Measurements from ENCODE around the gene SDK2. TPM values are rescaled to one million over a fixed set of nuclear protein-coding genes. Genes with fewer than 3 reads are reported as not detected.
A peak's percentile ranks its signal among the peaks of the same experiment; 100 is the strongest.
"Not testable (repeated sequence)": the region's sequence is repeated elsewhere in the genome, so short reads cannot be mapped to it uniquely, and the experiment has no call there.

Gene SDK2
- total RNA-seq, 1 donor from 2014 or later = 11.0 TPM

DNA sequence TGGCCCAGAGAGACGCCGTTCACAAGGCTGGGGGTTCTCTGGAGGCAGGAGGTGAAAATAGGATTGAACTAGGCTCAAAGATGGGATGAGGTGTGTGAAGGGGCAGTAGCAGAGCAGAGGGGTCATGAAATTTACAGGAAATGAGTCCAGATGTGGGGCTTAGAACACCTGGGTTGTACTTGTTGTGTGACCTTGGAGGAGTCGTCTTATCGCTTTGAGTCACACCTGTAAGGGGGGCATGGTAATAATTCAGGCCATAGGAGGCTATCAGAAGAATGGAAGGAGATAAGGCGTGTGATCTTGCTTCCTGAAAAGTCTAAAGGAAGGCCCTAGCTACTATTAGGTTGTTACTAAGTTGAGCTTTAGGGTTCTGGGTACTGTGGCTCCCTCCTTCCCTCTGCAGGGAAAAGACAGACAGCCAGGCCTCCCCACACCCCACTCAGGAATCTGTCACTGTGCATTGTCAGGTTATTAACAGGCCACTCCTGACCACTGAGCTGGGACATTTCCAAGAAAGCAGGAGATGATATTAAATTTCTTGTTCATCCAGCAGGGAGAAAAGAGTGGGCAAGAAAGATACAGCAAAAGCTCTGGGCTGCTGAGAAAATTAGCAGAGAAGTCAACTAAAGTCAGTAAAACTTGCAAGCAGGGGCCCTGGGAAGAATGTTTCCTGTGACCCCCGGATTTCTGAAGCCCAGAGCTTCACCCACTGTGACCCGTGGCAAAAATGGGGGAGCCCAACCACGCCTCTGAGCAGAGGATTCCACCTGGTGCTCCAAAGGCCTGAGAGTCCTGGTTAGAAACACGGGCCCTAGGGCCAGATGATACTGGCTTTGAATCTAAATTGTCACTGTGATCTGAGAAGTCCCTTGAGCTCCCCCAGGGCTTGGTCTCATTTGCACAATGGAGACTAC is 326.5 kb downstream of the SDK2 start:
- H3K27me3 ChIP-seq (ENCODE audit: control insufficient read depth in 3 of 3, insufficient read depth in 3 of 3, low read length in 3 of 3) = peaks cover 0 to 3% (median 0%) of the 10 kb centered on the region in 3 donors
- peaks cover 4 to 13% (median 11%) of the 10 kb centered on the region in 3 donors for H3K4me1 ChIP-seq (ENCODE audit: control insufficient read depth in 3 of 3, insufficient read depth in 3 of 3, low read length in 3 of 3)
- H3K4me3 ChIP-seq (ENCODE audit: low read length in 3 of 3) = no peak overlapping the region
- H3K9me3 ChIP-seq (ENCODE audit: control insufficient read depth in 3 of 3, low read length in 3 of 3) = peaks cover 0 to 2% (median 0%) of the 10 kb centered on the region in 3 donors
- H3K36me3 ChIP-seq (ENCODE audit: control insufficient read depth in 3 of 3, insufficient read depth in 3 of 3, low read length in 3 of 3) = no peaks in the 10 kb centered on the region
- H3K27ac ChIP-seq (ENCODE audit: low read depth, low read length) = no peak overlapping the region
- H3K9ac ChIP-seq (ENCODE audit: low read depth in 1 of 3, low read length in 3 of 3) = no peak overlapping the region

- Histone ChIP-seq H3K4me3 (ENCODE audit: low read length in 3 of 3) (no peak overlapping the region), H3K4me1 (ENCODE audit: control insufficient read depth in 3 of 3, insufficient read depth in 3 of 3, low read length in 3 of 3) (peaks cover 8 to 21% (median 15%) of the 10 kb centered on the region in 3 donors), H3K27me3 (ENCODE audit: control insufficient read depth in 3 of 3, insufficient read depth in 3 of 3, low read length in 3 of 3) (no peaks in the 10 kb centered on the region), H3K36me3 (ENCODE audit: control insufficient read depth in 3 of 3, insufficient read depth in 3 of 3, low read length in 3 of 3) (no peaks in the 10 kb centered on the region), H3K27ac (ENCODE audit: low read depth, low read length) (no peak overlapping the region), H3K9ac (ENCODE audit: low read depth in 1 of 3, low read length in 3 of 3) (peak overlapping the region in 1 of 3 donors; percentile 40), H3K9me3 (ENCODE audit: control insufficient read depth in 3 of 3, low read length in 3 of 3) (no peaks in the 10 kb centered on the region)
Measured at GRCh38 chr17:73316919-73317505, 327.2 kb downstream of the SDK2 start.

GRCh38 chr17:73315471-73315870 is 328.8 kb downstream of the SDK2 start:
- H3K36me3 ChIP-seq (ENCODE audit: control insufficient read depth in 3 of 3, insufficient read depth in 3 of 3, low read length in 3 of 3) = no peaks in the 10 kb centered on the region
- peaks cover 11 to 24% (median 18%) of the 10 kb centered on the region in 3 donors for H3K4me1 ChIP-seq (ENCODE audit: control insufficient read depth in 3 of 3, insufficient read depth in 3 of 3, low read length in 3 of 3)
- no peaks in the 10 kb centered on the region for H3K27me3 ChIP-seq (ENCODE audit: control insufficient read depth in 3 of 3, insufficient read depth in 3 of 3, low read length in 3 of 3)
- H3K4me3 ChIP-seq (ENCODE audit: low read length in 3 of 3) = no peak overlapping the region
- H3K27ac ChIP-seq (ENCODE audit: low read depth, low read length) = no peak overlapping the region
- no peaks in the 10 kb centered on the region for H3K9me3 ChIP-seq (ENCODE audit: control insufficient read depth in 3 of 3, low read length in 3 of 3)
- H3K9ac ChIP-seq (ENCODE audit: low read depth in 1 of 3, low read length in 3 of 3) = no peak overlapping the region

DNA sequence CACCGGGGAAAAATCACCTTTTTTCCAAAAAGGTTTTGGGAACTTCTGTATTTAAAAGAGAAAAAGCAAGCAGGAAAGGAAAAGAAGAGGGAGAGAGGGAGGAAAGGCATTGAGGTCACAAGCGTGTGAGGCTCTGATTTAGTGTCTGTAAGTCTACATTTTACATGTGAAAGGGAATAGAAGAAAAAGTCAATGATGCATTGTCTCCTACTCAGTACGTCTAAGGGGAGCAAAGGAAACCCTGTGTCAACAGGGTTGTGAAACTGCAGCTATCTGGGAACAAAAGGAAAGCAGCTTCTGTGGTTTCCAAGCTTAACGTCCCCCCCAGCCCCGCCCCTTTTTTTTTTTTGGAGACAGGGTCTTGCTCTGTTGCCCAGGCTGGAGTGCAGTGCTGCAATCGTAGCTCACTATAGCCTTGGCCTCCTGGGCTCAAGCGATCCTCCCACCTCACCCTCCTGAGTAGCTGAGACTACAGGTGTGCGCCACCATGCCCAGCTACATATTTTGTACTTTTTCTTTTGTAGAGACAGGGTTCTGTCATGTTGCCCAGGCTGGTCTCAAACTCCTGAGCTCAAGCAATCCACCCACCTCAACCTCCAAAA is 330.6 kb downstream of the SDK2 start:
- peaks cover 18 to 38% (median 32%) of the 10 kb centered on the region in 3 donors for H3K4me1 ChIP-seq (ENCODE audit: control insufficient read depth in 3 of 3, insufficient read depth in 3 of 3, low read length in 3 of 3)
- no peaks in the 10 kb centered on the region for H3K27me3 ChIP-seq (ENCODE audit: control insufficient read depth in 3 of 3, insufficient read depth in 3 of 3, low read length in 3 of 3)
- no peak overlapping the region for H3K27ac ChIP-seq (ENCODE audit: low read depth, low read length)
- H3K4me3 ChIP-seq (ENCODE audit: low read length in 3 of 3) = no peak overlapping the region
- H3K9me3 ChIP-seq (ENCODE audit: control insufficient read depth in 3 of 3, low read length in 3 of 3) = no peaks in the 10 kb centered on the region
- H3K36me3 ChIP-seq (ENCODE audit: control insufficient read depth in 3 of 3, insufficient read depth in 3 of 3, low read length in 3 of 3) = no peaks in the 10 kb centered on the region
- no peak overlapping the region for H3K9ac ChIP-seq (ENCODE audit: low read depth in 1 of 3, low read length in 3 of 3)

DNA sequence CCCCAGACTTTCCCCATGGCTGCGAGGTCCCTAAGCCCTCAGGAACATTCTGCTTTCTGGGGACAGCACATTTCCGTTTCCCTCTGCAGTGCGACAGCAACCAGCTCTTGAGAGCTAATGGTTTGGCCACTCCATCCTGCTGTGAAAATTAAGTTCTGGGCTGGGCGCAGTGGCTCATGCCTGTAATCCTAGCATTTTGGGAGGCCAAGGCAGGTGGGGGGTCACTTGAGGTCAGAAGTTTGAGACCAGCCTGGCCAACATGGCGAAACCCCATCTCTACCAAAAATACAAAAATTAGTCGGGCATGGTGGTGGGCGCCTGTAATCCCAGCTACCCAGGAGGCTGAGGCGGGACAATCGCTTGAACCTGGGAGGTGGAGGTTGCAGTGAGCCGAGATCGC is 331.4 kb downstream of the SDK2 start:
- peak overlapping the region in 1 of 3 donors; percentile 94 for H3K4me3 ChIP-seq (ENCODE audit: low read length in 3 of 3)
- H3K36me3 ChIP-seq (ENCODE audit: control insufficient read depth in 3 of 3, insufficient read depth in 3 of 3, low read length in 3 of 3); H3K9me3 ChIP-seq (ENCODE audit: control insufficient read depth in 3 of 3, low read length in 3 of 3); H3K27ac ChIP-seq (ENCODE audit: low read depth, low read length); H3K27me3 ChIP-seq (ENCODE audit: control insufficient read depth in 3 of 3, insufficient read depth in 3 of 3, low read length in 3 of 3): not testable (repeated sequence)
- peak overlapping the region in 1 of 3 donors; percentile 99 for H3K9ac ChIP-seq (ENCODE audit: low read depth in 1 of 3, low read length in 3 of 3)
- peaks cover 26 to 43% (median 39%) of the 10 kb centered on the region in 3 donors for H3K4me1 ChIP-seq (ENCODE audit: control insufficient read depth in 3 of 3, insufficient read depth in 3 of 3, low read length in 3 of 3)

DNA sequence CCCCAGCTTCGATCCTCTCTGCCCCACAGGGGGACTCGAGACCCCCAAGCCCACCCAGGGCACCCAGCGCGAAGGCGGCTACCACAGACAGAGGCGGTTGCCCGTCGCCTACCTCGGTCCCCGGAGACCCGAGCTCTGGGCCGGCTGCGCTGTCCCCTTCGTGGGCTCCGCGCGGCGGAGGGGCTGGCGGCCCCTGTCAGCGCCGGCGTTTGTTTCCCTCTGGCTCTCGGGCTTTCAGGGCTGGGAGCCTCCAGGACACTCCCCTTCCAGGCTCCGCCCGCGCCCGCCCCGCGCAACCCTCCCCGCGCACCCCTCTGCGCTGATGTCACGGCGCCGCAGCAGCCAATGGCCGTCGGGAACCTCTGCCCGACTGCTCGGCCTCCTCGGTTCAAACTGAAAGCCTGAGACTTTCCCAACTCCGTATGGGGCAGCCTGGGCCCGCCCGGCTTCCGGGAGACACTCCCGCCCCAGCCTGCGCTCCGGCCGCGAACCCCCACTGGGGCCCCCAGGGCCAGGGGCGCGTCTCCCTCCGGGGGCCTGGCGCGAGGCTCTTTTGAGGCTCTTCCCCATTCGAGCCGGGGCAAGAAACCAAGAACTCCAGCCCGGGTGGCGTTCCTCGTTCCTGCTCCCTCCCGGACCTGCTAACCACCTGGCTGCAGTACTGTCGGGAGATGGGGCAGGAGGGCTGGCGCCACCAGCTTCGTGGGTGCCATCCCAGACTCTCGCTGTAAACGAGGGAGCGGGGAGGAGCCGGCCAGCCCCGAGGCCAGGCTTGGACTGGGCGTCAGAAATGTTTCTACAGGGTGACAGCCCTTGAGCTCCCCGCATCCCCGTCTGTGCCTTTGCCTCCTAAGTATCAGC is 332.2 kb downstream of the SDK2 start, which contains the start of gene CDC42EP4:
Gene CDC42EP4, minus strand, starts transcription at position 221 of the 861 bp plus-strand sequence. CDS start 25,501 bp downstream, outside the sequence.
- H3K27me3 ChIP-seq (ENCODE audit: control insufficient read depth in 3 of 3, insufficient read depth in 3 of 3, low read length in 3 of 3) = peaks cover 0 to 1% (median 0%) of the 10 kb centered on the region in 3 donors
- peak within 1 kb of the TSS; percentile 84 to 94 (median 91) for H3K4me3 ChIP-seq (ENCODE audit: low read length in 3 of 3)
- no peaks in the 10 kb centered on the region for H3K9me3 ChIP-seq (ENCODE audit: control insufficient read depth in 3 of 3, low read length in 3 of 3)
- H3K36me3 ChIP-seq (ENCODE audit: control insufficient read depth in 3 of 3, insufficient read depth in 3 of 3, low read length in 3 of 3) = peaks cover 0 to under 1% (median 0%) of the 10 kb centered on the region in 3 donors
- H3K27ac ChIP-seq (ENCODE audit: low read depth, low read length) = peak within 1 kb of the TSS; percentile 97
- H3K9ac ChIP-seq (ENCODE audit: low read depth in 1 of 3, low read length in 3 of 3) = peak within 1 kb of the TSS; percentile 89 to 99 (median 94)
- peaks cover 25 to 39% (median 34%) of the 10 kb centered on the region in 3 donors for H3K4me1 ChIP-seq (ENCODE audit: control insufficient read depth in 3 of 3, insufficient read depth in 3 of 3, low read length in 3 of 3)

GRCh38 chr17:73311428-73311780 is 332.8 kb downstream of the SDK2 start:
- peak overlapping the region; percentile 84 to 94 (median 91) for H3K4me3 ChIP-seq (ENCODE audit: low read length in 3 of 3)
- H3K9ac ChIP-seq (ENCODE audit: low read depth in 1 of 3, low read length in 3 of 3) = peak overlapping the region; percentile 89 to 99 (median 94)
- peaks cover 31 to 43% (median 38%) of the 10 kb centered on the region in 3 donors for H3K4me1 ChIP-seq (ENCODE audit: control insufficient read depth in 3 of 3, insufficient read depth in 3 of 3, low read length in 3 of 3)
- H3K36me3 ChIP-seq (ENCODE audit: control insufficient read depth in 3 of 3, insufficient read depth in 3 of 3, low read length in 3 of 3) = peaks cover 0 to 3% (median 0%) of the 10 kb centered on the region in 3 donors
- no peaks in the 10 kb centered on the region for H3K9me3 ChIP-seq (ENCODE audit: control insufficient read depth in 3 of 3, low read length in 3 of 3)
- peak overlapping the region; percentile 97 for H3K27ac ChIP-seq (ENCODE audit: low read depth, low read length)
- peaks cover 0 to 2% (median 0%) of the 10 kb centered on the region in 3 donors for H3K27me3 ChIP-seq (ENCODE audit: control insufficient read depth in 3 of 3, insufficient read depth in 3 of 3, low read length in 3 of 3)

DNA sequence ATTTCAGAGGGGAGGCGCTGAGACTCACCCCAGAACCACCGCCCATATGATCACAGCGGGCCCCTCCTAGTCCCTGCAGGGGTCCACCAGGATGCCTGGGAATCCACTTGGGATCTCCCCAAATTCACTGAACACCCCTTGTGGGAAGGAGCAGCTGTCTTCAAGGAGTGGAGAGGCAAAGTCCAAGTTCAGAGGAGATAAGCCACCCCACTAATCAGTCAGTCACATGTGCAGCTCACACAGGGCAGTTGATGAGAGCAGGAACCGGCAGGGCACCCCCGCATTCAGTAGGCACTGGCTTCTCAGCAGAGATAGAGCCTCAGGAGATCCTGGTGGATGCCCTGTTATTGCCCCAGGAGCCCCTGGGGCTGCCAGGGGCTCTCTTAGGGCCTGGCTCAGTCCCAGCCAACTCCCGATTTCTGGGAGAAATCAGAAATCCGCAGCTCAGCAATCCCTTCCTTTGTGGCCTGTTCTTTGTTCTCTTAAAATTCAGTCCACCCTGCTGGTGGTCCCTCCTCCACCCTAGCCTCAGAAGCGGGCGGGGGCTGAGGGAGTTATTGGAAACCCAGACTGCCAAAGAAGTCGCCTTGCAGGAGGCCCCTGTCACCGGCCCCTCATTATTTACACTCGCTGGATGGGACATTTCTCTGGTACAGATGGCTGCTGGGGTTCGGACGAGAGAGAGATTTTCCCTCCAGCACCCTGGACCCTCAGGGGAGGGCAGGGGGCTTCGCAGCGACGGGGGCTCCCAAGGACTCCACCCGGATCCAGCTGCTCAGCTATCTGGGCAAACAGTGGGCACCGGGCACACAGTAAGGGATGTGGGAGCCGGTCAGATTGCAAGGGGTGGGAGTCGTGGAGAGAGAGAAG is 334.3 kb downstream of the SDK2 start:
- Histone ChIP-seq H3K27ac (ENCODE audit: low read depth, low read length) (peak overlapping the region; percentile 97), H3K27me3 (ENCODE audit: control insufficient read depth in 3 of 3, insufficient read depth in 3 of 3, low read length in 3 of 3) (peaks cover 0 to 2% (median 0%) of the 10 kb centered on the region in 3 donors), H3K4me3 (ENCODE audit: low read length in 3 of 3) (peak overlapping the region; percentile 84 to 94 (median 91)), H3K36me3 (ENCODE audit: control insufficient read depth in 3 of 3, insufficient read depth in 3 of 3, low read length in 3 of 3) (peaks cover 0 to 3% (median 0%) of the 10 kb centered on the region in 3 donors), H3K4me1 (ENCODE audit: control insufficient read depth in 3 of 3, insufficient read depth in 3 of 3, low read length in 3 of 3) (peaks cover 44 to 57% (median 50%) of the 10 kb centered on the region in 3 donors), H3K9me3 (ENCODE audit: control insufficient read depth in 3 of 3, low read length in 3 of 3) (no peaks in the 10 kb centered on the region), H3K9ac (ENCODE audit: low read depth in 1 of 3, low read length in 3 of 3) (peak overlapping the region; percentile 71 to 99 (median 94))

All from skeletal muscle tissue (tissue), 4 donors.